Fibroblast of the aortic adventitia (primary cell): ENCODE results near the gene GRIN3B. TPM values are rescaled to one million over a fixed set of nuclear protein-coding genes. Genes with fewer than 3 reads are reported as not detected.

Experiments
- DNase-seq: peaks from one replicate; pipeline ENCODE4 v3.0.0-alpha.2; 2010; ENCODE audit warnings: low read depth
- H3K4me3 ChIP-seq: 2 replicates; pipeline ENCODE4 v1.5.1; 2011; ENCODE audit warnings: low read depth, mild to moderate bottlenecking, control low read depth, low read length, moderate library complexity
- total RNA-seq: library from RNA; depleted of rRNA; stranded (reverse); fragments of >200 nt; gene quantifications from 2 replicates; pipeline ENCODE4 v1.2.3, GENCODE V29; 2012; ENCODE audit warnings: low replicate concordance
- TF ChIP-seq, protein P1 (sequence below): IDR thresholded peaks from 2 replicates; pipeline ENCODE4 v1.5.1; 2011; ENCODE audit warnings: mild to moderate bottlenecking, low read length, control low read depth, inconsistent platforms; ENCODE audit not compliant: insufficient read depth

Gene GRIN3B
- total RNA-seq, 1 donor = 0.45 TPM

DNA sequence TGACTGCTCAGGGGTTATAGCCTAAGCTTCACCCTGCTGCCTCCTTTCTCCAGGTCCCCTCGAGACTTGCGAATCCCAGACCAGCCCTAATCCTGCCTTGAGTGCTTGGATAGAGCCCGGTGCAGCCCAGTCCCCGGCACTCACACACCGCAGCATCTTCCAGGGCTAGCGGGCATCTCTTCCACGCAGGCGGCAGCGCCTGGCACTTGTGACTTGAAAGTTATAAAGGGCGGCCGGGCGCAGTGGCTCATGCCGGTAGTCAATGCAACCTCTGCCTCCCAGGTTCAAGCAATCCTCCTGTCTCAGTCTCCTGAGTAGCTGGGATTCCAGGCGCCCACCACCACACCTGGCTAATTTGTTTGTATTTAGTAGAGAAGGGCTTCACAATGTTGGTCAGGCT, 14.1 kb upstream of the GRIN3B start:
- TF ChIP-seq, protein P1, sequence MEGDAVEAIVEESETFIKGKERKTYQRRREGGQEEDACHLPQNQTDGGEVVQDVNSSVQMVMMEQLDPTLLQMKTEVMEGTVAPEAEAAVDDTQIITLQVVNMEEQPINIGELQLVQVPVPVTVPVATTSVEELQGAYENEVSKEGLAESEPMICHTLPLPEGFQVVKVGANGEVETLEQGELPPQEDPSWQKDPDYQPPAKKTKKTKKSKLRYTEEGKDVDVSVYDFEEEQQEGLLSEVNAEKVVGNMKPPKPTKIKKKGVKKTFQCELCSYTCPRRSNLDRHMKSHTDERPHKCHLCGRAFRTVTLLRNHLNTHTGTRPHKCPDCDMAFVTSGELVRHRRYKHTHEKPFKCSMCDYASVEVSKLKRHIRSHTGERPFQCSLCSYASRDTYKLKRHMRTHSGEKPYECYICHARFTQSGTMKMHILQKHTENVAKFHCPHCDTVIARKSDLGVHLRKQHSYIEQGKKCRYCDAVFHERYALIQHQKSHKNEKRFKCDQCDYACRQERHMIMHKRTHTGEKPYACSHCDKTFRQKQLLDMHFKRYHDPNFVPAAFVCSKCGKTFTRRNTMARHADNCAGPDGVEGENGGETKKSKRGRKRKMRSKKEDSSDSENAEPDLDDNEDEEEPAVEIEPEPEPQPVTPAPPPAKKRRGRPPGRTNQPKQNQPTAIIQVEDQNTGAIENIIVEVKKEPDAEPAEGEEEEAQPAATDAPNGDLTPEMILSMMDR = no peak
- no peak for DNase-seq
- no peak overlapping the region for H3K4me3 ChIP-seq

DNA sequence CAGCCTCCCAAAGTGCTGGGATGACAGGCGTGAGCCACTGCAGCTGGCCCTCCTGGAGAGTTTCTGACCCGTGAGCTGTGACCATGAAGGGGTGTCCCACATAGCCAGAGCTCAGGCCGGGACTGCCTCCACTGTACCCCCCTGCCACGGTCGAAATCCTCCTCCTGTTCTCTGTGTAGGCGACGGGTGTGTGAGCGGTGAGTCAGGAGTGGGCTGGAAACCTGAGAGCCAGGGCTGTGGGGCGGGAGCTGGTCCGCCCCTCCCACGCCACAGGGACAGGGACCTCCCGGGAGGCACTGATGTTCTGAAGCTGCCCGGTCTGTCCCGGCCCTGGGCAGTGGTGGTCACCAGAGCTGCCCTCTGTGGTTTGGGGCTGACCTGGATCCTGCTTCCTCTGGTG, 12.1 kb upstream of the GRIN3B start:
- DNase-seq = no peak
- TF ChIP-seq, protein P1 = no peak
- H3K4me3 ChIP-seq = no peak overlapping the region

GRCh38 chr19:988510-988909, 11.7 kb upstream of the GRIN3B start:
- TF ChIP-seq, protein P1 = no peak
- no peak for DNase-seq
- no peak overlapping the region for H3K4me3 ChIP-seq

DNA sequence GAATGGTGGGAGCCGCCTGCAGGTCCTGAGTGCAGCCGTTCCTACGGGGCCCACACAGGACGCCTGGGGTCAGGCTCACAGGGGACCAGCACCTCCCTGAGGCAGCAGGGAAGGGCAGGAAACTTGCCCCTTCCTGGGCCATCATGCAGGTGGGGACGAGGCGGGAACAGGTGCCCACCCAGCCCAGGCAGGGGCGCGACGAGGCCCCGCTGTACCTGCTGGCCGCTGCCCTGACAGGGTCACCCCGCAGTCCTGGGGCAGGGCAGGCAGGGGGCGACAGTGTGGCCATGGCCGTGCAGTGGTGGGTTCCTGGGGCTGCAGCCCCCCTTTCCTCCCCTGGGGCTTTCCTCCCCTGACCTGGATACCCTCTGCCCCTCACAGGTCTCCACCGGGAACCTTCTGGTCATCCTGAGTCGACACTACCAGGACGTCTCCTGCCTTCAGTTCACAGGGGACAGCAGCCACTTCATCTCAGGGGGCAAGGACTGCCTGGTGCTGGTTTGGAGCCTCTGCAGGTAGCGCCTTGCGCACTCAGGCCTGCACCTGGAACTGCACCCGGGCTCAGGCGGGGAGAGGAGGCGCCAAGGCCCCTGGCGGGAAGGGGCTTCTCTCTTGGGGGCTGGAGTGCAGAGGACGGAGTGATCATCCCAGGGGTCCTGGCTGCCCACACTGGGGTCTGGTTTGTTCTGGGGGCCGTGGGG, 10.7 kb upstream of the GRIN3B start:
- no peak overlapping the region for H3K4me3 ChIP-seq
- TF ChIP-seq, protein P1 = peak; percentile 20
- DNase-seq = no peak

- TF ChIP-seq, protein P1 = no peak
- DNase-seq = no peak
- no peak overlapping the region for H3K4me3 ChIP-seq
These were observed 10.1 kb upstream of the GRIN3B start for GRCh38 chr19:990119-990571.

GRCh38 chr19:990746-991145, 9.5 kb upstream of the GRIN3B start:
- no peak overlapping the region for H3K4me3 ChIP-seq
- TF ChIP-seq, protein P1 = no peak
- DNase-seq = no peak
